CD4-positive, alpha-beta T cell treated with Interleukin-6 for 4 hours (primary cell): Measurements from ENCODE around the gene ACO1.
A peak's percentile ranks its signal among the peaks of the same experiment; 100 is the strongest.

Source experiments
- DNase-seq: peaks from one replicate; pipeline ENCODE4 v3.0.0-alpha.2; 2020; ENCODE audit warnings: mixed read lengths

The ACO1 gene

DNA sequence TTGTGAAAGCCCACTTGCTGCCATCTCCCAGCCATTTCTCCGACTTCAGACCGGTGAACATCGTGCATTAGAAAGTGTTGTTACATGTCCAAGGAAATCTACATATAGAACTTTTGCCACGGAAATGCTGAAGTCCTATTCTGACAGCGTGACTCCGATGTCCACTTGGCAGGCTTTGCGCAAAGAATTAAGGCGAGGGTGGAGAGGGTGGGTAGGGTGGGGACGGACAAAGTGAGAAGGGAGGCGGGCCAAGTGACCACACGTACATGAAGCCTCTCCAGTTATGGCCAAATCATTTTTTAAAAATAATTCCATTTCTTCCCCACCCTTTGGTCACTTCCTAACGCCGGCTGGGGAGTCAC lies 460 bp upstream of the ACO1 start:
- peak; percentile 2 for DNase-seq

DNA sequence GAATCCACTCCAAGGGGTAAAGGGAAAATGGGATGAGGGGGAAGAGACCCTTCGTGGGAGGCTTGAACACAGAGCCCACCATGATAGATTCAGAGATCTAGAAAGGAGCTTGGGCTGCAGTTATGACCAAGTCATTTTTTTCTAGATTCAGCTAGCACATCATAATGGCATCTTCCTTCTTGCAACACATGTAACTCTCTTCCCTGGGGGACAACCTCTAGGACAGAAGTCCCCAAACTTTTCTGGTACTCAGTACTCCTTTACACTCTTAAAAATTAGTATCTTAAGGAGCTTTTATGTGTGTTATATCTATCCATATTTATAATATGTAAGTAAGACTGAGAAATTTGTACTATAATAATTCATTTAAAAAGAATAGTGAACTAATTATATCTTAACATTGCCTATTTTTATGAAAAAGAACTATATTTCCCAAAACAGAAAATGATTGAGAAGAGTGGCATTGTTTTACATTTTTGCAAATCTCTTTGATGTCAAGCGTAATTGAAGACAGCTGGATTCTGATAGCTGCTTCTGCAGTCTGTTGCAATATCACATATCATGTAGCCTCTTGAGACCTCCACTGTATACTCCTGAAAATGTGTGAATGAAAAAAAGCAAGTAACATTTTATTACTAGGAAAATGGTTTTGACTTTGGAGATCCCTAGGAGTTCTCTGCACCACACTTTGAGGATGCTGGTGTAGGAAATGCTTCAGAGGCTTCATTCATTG lies 875 bp downstream of the ACO1 start:
- DNase-seq, result no peak

DNA sequence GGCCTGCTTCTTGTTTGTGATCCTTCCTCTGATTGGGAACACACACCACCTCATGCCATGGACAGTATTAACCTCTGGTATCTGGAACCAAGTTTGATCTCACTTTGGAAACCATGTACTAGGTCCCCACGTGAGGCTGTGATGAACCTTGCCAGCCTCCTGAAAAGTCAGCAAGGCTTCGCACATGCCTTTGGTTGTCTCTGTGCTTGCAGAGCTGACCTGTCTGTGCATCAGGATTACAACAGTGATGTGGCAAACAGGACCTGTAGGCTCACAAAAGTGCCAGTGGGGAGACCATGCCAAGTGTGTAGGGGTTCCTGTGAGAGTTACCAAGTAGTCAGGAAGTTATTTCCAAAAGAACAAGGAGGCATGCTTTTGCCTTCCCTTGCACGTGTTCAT lies 1.4 kb downstream of the ACO1 start:
- no peak for DNase-seq

DNA sequence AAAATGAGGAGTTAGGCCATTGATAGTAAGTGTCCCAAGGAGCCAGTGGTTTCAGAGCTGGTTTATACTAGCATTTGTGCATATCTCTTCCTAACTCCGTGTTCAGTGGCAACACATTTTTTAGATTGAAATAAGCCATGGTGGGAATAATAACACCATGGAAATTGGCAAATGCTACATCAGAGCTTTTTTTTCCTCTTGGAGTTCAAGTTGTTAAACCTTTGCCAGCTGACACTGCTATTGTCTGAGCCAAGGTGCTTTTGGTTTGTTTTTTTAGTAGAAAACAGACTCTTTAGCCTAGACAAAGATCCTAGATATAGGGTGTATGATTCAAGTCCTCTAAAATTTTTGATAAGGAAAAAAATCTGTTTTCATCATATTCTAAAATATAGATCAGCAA lies 2.8 kb downstream of the ACO1 start:
- no peak for DNase-seq

DNA sequence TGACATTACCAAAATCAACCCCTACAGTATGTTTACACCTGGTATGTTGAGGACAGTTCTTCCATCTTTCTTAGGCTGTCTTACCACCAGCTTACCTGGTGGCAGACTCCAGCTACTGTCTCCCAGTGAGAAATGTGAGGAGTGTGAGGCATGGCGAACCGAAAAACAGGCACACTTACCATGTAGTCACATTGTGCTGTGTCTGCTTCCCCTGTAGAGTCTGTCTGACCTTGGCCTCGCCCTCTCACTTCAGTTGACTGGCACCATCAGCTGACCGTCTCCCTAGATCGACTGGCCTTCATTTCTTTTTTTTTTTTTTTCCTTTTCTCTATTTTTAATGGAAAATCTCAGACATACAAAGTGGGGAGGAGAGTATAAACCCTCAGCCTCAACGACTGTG lies 4.9 kb downstream of the ACO1 start:
- no peak for DNase-seq

DNA sequence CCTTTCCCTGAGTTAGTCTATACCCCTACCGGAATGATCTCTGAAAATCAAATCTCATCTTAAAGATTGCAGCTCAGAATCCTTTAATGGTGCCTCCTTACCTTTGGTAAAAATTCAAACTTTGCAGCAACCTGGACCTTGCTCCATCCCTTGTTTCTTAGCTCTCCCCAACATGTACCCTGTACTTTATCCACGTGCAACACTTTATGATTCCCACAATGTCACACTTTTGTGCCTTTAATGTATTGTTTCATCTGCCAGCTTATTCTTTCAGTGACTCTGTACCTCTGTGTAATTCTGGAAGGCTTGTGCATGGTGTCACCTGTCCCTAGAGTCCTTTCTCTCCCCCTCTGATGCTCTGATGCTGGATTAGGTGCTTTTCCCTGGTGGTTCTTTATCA lies 9.5 kb downstream of the ACO1 start:
- no peak for DNase-seq

DNA sequence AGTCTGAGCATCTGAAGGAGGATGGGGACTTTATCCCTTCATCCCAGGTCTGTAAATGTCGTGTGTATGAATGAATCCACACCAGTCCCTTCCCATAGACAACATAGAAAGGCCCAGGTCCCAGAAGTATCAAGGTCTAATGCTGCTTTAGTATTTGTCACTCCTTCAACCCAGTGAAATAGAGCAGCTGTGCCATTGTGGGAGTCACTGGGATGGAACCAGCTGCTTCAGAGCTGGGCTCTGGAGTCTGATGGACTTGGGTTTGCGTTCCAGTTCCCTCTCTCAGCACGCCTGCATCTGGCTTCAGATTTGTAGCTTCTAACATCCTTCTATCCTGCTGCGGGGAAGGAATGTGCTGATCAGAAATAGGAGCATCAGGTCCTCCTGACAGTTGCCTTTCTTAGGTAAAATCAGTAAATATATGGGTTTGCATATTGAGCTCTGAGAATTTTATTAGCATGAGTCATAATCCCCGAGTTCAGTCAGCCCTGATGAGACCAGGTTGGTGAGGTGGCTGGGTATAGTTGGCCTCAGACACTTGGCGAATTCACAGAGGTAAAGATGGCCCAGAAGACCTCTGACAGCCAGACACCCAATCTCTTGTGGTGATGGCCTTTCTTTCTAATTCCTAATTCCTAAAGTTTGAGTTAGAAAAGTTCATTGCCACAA lies 10.1 kb downstream of the ACO1 start:
- no peak for DNase-seq

DNA sequence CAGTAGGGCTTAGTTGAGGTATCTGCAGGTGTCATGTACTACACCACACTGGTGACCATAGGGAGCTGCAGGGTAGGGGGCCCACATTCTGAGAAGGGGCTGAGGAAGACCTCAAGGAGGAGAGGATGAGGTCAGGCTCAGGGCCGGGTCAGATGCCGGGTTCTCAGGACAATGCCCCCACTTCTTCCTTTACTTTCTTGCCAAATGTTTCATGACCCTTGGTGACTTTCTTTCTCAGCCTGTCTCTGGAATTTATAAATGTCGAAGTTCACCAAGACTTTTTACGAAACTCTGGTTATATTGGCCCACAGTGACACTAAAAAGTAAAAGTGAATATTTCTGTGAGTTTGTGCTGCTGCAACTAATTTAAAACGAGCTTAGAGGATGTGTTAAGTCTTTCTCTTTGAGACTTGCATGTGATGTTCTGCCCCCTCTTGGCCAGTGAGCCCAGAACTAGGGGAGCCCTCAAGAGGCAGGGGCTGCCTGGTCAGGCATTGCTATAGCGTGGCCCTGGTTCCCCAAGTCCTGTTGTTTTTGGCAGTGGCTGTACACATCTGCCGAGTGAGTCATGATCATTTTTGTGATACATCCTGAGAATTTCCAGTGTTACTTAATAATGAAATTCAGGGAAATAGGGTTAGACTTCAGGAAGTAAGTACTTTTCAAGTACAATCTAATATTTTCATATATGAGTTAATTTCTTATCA lies 11.2 kb downstream of the ACO1 start:
- no peak for DNase-seq

DNA sequence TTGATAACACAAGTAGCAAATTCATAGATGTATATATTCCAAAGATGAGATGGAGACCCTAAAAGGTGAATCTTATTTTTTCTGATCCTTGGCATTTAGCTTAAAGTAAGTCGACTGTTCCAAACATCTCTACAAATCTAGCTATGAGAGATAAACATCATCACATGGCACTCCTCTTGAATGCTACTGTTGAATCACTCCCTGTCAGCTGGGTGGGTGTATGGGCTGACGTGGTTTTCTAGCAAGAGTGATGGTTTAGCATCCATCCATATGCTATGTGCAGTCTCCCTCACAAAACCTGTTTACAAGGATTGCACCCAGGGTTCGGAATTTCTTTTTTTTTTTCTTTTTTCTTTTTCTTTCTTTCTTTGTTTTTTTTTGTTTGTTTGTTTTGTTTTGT lies 13.8 kb downstream of the ACO1 start:
- no peak for DNase-seq

DNA sequence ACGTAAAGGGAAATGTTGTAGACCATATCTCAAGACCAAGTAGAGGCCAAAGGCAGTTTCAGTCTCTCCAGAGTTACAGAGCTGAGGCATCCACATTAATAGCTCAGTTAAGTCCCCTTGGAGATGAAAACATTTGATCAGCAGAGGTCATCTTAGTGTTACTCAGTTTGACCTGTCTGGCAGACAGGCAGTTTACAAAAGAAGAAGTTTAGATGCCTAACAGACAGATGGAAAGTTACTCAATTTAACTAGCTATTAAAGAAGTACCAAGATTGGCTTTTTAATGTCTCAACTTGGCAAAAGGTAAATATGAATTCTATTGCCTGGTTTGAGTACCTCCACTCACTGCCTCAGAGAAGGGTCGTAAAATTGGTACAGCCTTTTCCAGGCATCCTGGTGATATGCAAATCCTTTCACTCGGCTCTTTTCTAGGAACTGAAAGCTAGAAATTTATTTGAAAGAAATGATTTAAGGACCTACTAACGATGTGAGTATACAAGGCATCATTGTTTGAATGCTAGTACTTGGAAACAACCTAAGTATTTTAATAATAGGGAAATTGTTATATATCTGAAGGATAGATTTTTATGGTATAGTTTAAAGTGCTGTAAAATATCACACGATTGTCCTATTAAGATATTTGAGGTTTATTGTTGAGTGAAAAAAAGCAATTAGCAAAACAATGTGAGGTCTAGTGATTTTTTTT lies 14.8 kb downstream of the ACO1 start:
- no peak for DNase-seq

DNA sequence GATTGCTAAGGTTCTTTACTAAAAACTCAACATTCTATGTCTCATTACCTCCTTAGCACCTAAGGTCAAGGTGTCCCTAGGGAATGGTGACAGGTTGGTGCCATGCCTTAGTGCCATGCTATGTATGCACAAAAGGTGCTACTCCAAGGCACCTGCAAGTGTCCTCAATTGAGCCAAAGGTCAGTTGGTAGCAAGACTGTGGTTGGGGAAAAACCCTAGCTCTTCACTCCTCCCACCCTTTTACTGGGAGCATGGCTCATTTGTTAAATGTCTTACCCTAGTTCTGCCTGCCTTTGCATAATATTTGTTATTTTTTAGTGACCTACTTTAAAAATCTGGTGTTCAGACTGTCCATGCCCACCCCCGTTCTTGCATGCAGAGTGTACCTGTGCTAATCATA lies 17.0 kb downstream of the ACO1 start:
- DNase-seq, result no peak

DNA sequence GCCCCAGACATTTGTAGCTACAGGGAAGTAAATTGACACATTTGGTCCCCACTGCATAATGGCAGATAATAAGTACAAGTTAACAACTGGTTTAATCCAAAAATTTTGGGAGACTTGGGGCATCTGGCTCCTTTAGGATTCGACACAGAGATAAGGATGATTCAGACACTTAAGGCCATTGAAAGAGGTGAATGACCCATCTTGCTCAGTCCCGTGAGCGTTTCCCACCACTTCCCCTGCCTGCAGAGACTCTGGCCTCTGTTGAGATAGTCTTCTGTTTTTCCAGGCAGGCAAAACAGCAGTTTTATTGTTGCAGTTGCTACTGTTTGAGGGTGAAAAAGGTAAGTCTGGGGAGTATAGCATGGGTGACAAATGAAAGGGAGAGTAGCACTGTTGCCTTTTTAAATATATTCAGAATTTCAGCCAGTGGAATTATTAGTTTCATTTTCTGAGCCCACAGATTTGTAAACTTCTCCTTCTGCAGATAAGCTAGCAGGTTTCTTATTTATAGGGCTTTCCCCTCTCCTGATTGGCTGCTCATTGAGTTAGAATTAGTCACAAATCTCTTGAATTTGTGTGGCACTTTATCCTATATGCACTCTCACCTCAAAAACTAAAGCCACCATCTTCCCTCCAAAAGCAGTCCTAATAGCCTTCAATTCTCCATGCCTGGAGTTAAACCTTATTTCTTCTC lies 19.3 kb downstream of the ACO1 start:
- DNase-seq, result no peak

DNA sequence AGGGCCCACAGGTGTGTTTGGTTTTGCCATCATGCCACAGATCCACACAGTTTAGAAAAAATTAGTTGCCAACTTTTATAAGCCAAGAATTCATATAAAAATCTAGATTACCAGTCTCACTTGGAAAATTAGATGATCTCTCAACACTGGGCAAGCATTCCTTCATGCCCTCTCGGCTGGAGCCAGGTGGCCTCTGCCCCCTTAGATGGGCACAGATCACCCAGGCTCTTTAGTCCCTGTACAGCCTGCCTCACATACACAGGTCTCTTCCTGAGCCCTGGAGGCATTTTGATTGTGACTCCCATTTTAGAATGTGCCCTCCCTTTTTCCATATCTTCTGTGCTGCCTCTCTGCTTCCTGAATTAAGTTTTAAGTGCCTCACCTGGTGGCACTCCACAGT lies 20.0 kb downstream of the ACO1 start:
- DNase-seq, result no peak

DNA sequence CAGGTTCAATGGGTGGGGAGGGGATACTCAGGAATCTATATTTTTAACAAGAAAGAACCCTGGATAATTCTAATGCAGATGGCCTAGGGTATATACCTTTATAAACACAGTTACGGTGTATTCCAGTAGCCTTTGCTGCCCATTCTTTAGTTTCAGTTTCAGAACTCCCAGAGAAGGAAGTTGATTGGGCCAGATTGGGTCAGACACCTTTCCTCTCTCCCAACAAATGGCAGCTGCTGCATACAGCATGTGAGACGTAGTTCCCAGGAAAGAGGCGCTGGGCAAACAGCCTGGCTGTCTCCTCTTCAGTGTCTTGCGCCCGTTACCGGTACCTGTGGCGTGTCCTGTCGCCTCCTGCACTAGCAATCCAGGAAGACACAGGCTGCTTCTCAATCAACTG lies 20.4 kb downstream of the ACO1 start:
- DNase-seq, result no peak

DNA sequence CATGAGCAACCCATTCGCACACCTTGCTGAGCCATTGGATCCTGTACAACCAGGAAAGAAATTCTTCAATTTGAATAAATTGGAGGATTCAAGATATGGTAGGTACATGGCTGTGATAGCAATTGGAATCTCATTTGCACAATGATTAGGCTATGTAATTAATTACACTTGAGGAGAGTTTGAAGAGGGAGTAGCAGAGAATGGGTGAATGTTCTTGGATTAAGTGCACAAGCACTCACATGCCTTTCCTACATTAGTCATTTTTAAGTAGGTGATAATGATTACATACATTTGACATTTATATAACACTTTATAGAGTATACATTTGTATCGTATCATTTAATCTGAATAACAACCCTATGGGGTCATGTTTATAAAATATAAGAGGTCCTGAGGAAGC lies 21.1 kb downstream of the ACO1 start:
- DNase-seq, result no peak

DNA sequence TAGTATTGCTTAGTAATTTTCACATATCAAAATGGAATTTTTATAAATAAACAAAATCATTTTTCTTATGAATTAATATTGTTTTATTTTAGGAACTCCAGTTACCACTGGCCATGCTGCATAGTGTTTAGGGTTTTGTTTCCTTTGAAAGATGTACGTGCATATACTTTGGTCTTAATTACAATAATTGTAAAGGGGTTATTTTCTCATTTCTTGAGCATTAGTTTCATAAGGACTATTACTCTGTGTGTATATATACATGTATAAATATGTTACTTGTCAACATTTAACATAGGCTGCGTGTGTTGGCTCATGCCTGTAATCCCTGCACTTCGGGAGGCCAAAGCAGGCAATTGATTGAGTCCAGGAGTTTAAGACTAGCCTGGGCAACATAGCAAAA lies 21.6 kb downstream of the ACO1 start:
- no peak for DNase-seq

DNA sequence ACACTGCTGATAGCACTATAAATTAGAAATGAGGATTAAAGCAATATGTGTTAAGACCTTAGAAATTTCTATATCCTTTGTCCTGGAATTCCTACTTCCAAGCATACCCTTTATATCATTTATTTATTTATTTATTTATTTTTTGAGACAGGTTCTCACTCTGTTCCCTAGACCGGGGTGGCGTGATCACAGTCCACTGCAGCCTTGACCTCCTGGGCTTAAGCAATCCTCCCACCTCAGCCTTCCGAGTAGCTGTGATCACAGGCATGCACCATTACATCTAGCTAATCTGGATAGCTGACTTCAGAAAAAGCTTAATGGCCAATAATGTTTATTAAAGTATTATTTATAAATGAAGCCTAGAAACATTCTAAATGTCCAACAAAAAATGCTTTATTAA lies 27.3 kb downstream of the ACO1 start:
- no peak for DNase-seq

DNA sequence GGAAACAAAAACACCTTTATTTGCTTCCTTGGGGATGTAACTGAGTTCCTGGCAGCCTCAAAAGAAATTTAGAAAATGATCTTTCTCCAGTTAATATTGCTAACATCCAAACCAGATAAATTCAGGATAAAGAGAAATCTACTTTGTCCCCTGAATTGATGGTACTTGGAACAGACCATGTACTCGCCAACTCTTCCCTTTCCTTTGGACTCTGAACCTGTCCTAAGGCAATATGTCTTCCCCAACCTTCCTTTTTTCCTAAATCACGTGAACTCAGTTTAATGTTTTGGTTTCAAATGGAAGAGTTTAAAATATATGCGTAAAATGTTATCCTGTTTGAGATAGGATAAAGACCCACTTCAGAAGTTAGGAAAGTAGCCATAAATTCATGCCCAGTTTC lies 28.0 kb downstream of the ACO1 start:
- no peak for DNase-seq

DNA sequence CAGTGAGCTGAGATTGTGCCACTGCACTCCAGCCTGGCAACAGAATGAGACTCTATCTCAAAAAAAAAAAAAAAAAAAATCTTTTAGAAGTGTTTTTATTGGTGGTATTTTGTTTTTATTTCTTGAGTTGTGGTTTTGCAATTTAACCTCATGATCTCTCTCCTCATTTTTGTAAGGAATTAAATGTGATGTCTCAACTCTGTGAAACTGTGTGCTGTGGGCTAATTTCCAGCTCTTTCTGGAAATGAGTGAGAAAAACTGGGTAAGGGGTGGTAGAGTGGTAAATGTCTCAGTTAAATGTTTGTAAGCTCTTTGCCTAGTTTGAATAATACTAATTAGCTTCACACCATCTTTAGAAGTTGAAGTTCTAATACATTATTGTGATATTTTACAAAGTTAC lies 29.0 kb downstream of the ACO1 start:
- no peak for DNase-seq

DNA sequence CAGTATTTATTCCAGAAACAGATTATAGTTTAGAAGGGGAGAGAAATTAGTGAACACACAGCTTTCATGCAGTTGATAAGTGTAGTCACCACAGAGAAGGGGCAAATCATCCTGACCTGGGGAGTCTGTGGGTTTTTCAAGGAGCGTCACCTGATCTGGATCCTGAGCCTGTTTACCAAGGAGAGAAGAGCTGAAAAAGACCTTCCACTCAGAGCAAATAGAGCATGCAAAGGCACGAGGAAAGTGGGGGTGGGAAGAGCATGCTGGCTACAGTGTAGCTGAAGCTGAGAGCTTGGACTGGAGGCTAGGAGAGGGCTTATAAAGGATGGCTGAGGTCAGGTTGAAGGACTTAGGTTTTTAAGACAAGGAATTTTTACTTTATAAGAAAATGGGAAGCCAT lies 30.4 kb downstream of the ACO1 start:
- no peak for DNase-seq

DNA sequence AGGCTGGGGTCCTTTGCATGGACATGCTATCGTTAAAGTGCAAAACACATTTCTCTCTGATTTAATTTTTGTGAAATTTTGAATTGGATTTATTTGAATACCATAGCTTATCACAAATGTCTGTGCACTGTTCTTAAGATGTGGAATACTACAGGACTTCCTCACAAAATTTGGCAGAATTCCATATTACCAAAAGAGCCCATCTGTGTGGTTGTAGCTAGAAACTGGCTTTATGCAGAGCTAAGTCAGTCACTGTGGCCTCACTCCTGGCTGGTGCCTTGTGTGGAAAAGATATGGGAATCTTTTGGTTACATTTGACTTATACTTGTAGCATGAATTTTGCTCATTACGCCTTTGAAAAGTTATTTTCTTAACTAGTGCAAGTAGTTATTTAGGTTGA lies 35.5 kb downstream of the ACO1 start:
- DNase-seq, result no peak

DNA sequence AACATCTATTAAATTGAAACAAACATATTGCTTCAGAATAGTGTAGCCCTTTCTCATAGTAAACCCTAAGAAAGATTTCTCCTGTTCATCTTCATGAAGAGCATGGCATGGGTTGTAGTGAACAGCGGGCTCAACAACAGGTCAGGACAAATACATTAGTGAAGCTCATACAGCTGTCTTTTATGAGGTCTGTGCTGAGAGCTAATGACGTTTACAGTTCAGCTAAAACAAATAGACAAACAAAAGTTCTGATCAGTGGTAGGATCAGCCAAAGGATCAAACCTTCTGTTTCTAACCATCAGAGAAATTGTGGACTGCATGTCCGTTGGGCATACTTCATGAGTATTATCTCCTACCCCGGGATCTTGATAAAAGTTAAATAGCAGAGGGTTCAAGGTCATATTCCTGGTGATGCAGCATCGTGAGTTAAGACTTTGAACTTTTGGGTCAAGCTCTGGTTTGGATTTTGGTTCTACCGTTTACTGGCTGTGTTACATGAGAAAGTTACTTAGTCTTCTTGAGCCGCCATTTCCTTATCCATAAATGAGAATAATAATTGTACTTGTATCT lies 37.9 kb downstream of the ACO1 start:
- DNase-seq, result no peak

DNA sequence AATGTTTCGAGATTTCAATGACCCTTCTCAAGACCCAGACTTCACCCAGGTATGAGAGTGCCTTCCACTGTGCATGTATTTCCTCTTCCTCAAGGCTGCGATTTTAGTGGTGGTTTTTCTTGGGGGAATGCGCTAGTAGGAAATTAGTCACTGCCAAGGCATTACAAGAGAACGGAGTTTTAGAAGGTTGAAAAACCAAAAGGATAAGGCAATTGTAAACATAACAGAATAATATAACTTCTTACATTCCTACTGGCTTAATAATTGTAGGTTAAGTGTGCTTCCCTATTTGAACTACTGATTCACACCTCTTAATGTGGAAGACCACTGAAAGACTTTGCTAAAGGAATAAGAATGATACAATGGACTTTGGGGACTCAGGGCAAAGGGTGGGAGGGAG lies 38.9 kb downstream of the ACO1 start:
- no peak for DNase-seq
